CD4-positive, alpha-beta T cell treated with Interleukin-4 for 4 hours (primary cell): ENCODE results near the gene LHPP.
"Not testable (repeated sequence)": the region's sequence is repeated elsewhere in the genome, so short reads cannot be mapped to it uniquely, and the experiment has no call there.

Experiments used
- DNase-seq: peaks from one replicate; pipeline ENCODE4 v3.0.0-alpha.2; 2020

LHPP gene

GRCh38 chr10:124598196-124598595 lies 136.6 kb downstream of the LHPP start:
- DNase-seq: no peak

GRCh38 chr10:124598773-124599587 lies 137.4 kb downstream of the LHPP start:
- no peak for DNase-seq

DNA sequence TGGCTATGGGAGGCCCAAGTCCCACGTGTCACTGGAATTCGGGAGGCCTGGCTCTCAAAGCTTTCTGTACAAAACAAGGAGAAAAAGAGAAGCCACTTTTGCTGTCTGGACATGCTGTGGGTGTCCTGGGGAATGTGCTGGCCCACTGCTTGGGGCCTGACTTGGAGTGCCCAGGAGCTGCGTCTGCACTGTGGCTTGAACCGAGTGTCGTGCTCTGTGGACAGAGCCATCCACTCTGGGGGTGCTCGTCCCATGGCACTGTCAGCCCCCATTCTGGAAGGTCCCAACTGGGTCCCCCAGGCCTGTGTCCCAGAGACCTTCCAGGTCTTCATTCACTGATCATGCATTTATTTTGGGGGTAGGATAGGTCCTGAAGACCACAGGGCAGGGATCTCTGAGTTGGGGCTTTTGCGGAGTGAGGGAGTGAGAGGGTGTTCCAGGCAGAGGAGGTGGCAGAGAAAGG lies 138.0 kb downstream of the LHPP start:
- no peak for DNase-seq

- no peak for DNase-seq
Measured at GRCh38 chr10:124600051-124600880, 138.6 kb downstream of the LHPP start.

DNA sequence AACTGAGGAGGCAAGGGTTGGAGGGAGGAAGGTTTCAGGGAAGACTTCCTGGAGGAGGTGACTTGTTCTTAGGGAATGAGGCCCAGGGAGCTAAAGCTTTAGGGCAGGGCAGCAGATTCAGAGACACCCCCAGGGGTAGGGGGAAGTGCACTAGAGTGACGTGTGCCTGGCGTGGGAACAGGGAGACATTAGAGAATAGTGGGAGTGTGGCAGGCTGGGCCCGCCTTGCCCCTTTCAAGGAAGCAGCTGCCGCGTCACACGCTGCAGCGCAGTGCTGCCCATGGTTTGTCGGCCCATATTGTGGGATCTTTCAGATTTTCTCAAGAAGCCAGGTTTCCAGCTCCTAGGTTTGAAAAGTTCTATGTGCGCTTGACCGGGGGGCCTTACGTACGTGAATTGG lies 139.4 kb downstream of the LHPP start:
- DNase-seq: no peak

GRCh38 chr10:124601431-124602120 lies 140.0 kb downstream of the LHPP start:
- DNase-seq: no peak

DNA sequence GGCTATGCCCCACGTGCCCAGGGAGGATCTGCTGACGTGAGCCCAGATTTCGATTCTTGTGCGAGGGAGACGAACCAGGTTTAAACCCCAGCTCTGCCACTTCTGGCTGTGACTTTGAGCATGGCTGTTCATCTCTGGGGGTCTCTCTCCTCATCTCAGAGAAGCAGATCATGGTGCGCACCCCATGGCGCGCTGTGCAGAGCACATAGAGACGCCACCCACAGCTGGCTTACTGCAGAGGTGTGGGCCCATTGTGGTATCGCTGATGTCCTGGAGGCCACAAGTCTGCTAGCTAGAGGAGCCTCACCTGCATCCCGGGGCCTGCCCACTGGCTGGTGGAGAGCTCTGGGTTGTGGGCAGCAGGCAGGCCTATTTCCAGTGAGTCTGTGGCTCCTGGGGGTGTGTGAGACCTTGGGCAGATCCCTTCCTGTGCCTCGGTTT lies 140.5 kb downstream of the LHPP start:
- no peak for DNase-seq

- DNase-seq: no peak
Measured at GRCh38 chr10:124602646-124603365, 141.2 kb downstream of the LHPP start.

DNA sequence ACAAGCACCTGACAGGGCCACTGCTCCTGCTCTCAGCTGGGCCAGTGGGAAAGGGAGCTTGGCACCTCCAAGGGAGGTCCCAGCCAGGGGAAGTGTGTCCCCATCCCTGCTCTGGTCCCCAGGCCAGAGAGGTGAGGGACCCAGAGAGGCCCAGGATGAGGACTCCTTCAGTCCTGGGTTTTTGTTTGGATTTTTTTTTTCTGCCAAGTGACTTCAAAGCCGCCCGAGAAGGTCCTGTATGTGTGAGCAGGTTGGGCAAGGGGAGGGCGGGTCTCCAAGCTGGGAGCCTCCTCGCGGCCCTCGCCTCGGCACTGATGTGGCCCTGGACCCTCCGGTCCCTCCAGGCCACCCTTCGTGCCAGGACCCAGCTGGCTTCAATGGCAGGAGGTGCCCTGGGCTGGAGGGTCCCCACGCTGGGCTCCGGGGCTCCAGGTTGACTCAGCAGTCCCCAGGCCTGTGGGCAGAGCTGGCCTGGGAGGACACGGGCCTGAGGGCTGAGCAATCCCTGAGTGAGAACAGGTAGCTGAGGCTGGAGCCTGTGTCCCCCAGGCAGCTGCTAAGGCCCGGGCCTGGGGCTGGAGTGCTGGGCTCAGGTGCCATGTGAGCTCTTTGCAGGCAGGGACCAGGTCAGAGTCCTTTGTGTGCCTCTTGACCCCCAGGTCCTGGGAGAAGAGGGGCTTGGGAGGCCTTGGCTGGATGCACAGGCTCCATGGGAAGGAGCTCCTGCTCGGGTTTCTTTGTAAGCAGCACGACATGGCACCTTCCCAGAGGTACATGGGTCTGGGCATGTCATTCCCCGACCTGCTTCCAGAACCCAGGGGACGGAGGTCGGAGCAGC lies 142.0 kb downstream of the LHPP start:
- DNase-seq: no peak

DNA sequence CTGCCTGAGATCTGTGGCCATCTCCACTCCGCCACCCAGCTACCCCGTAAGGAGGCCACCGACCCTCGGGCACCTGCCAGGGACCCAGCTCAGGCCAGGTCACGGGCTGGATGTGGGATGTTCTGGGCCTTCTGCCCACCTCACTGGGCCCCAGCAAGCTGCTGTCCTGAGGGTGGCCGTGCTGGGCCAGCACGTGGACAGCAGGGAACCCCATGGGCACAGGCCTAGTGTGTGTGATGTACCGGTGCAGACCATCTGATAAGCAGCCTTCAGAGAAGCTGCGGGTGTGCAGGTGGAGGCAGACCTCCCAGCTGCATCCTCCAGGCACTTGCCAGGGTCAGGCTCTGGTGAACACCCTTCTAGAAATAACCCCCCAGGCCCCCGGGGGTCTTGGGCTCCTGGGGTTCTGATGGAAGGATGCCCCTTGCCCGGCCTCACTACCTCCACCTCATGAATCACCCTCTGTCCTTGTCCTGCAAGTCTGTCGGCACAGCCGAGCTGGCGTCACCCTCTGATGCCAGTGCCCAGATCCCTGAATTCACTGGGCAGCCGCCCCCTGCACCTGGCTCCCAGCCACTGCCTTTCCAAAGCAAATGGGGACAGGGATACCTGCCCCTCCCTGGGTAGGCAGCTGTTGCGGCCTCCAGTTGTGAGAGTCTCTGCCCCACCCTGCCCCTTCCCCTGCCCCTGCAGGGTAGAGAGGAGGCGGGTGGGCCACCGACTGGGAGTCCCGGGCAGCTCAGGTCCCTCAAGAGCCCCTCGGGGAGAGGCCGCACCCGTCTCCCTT lies 142.8 kb downstream of the LHPP start:
- DNase-seq: no peak

GRCh38 chr10:124605001-124605370 lies 143.4 kb downstream of the LHPP start:
- no peak for DNase-seq

GRCh38 chr10:124605481-124605855 lies 143.8 kb downstream of the LHPP start:
- no peak for DNase-seq

- DNase-seq: no peak
Measured at GRCh38 chr10:124605856-124606812, 144.5 kb downstream of the LHPP start.

GRCh38 chr10:124606822-124607221 lies 145.2 kb downstream of the LHPP start:
- DNase-seq: no peak

DNA sequence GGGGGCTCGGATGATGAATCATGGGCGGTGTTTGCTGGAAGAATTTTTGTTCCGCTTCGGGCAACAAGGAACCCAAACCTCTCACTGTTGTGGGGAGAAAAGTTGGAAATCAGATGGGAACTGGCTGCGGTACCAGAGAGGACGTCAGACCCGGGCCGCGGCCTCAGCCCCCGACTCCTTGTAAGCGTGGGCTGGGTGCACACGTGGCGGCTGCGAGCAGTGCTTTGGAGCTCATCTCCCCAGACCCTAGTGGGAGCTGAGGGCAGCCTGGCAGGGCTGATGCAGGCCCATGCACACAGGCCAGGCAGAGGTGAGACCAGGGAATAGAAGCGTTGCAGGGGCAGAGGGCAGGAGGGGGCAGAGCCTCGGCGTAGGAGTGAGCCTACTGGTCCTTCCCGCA lies 146.1 kb downstream of the LHPP start:
- DNase-seq: no peak

GRCh38 chr10:124608093-124608721 lies 146.6 kb downstream of the LHPP start:
- DNase-seq: no peak

DNA sequence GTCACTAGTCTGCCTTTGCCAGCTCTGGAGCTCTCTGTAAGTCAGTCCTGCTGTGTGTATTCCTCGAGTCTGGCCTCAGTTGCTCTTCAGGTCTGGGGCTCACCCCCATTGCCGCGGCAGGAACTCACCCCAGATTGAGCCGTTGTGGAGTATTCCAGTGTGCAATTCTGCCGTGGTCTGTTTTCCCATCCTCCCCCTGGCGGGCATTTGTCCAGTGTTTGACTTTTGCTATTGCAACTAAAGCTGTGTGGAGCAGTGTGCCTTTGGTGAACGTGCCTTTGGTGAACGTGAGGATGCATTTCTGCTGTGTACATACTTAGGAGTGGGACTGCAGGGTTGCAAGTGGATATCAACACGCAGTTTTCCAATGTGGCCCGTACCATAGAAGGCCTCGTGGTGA lies 148.1 kb downstream of the LHPP start:
- no peak for DNase-seq

GRCh38 chr10:124610186-124610585 lies 148.6 kb downstream of the LHPP start:
- not testable (repeated sequence) for DNase-seq

DNA sequence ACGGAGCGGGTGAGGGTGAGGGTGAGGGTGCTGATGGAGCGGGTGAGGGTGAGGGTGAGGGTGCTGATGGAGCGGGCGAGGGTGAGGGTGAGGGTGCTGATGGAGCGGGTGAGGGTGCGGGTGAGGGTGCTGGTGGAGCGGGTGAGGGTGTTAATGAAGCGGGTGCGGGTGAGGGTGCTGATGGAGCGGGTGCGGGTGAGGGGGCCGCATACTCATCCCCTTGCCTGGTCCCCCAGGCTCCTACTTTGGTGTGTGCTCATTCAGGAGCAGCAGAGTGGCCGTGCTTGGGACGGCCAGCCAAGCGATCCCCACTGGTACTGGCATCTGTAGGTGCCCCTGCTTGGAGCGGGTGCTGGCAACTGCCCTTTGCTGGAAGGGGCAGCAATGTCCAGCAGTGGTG lies 149.2 kb downstream of the LHPP start:
- DNase-seq: not testable (repeated sequence)
